Measurements from ENCODE around the gene RPTOR. TPM values are rescaled to one million over a fixed set of nuclear protein-coding genes. Genes with fewer than 3 reads are reported as not detected.
"Not testable (repeated sequence)": the region's sequence is repeated elsewhere in the genome, so short reads cannot be mapped to it uniquely, and the experiment has no call there.

Gene RPTOR
- total RNA-seq, 2 experiments from 2014 or later: 48.1 to 87.8 TPM

GRCh38 chr17:80529904-80530292 lies 14.7 kb upstream of the RPTOR start:
- ChIA-PET CTCF (ENCODE audit: unreplicated experiment) (no interaction called here), POLR2A (no interaction called here)
- H3K79me2 ChIP-seq (ENCODE audit: insufficient read depth, low read depth, low read length): no peaks in the 10 kb centered on the region
- no TSS peak for BruUV-seq (replicated peaks)
- H3K9me3 ChIP-seq (ENCODE audit: low read length): no peaks in the 10 kb centered on the region
- H3K27ac ChIP-seq (ENCODE audit: low read depth, low read length, poor library complexity, severe bottlenecking): no peak overlapping the region
- intact Hi-C loops (cut with micrococcal nuclease; ENCODE audit: unreplicated experiment): no loop called here
- H3K4me3 ChIP-seq (ENCODE audit: low read depth, low read length, poor library complexity, severe bottlenecking): no peak overlapping the region
- H4K20me1 ChIP-seq (ENCODE audit: insufficient read depth, low read length): no peaks in the 10 kb centered on the region
- no peaks in the 10 kb centered on the region for H3K4me1 ChIP-seq (ENCODE audit: insufficient read depth, low read length, poor library complexity, severe bottlenecking)
- no peak for DNase-seq (ENCODE audit: low spot score)
- H3K9me2 ChIP-seq (ENCODE audit: insufficient read depth, low read length): no peaks in the 10 kb centered on the region
- H3K4me2 ChIP-seq (ENCODE audit: low read length): no peak overlapping the region
- no peak overlapping the region for H2AFZ ChIP-seq (ENCODE audit: low read length)
- no peaks in the 10 kb centered on the region for H3K36me3 ChIP-seq (ENCODE audit: insufficient read depth, low read length)
- no peak for TF ChIP-seq EZH2phosphoT487 (IDR thresholded peaks at IDR 0.05; ENCODE audit: borderline replicate concordance, low read depth, low read length)
- TF ChIP-seq CTCF (conservative IDR thresholded peaks at IDR 0.05; ENCODE audit: low read length): no peak

- Histone ChIP-seq H2AFZ (ENCODE audit: low read length) (peak overlapping the region; percentile 16; the same call in 1 of the 2 replicates), H3K36me3 (ENCODE audit: insufficient read depth, low read length) (no peaks in the 10 kb centered on the region), H3K9me3 (ENCODE audit: low read length) (no peaks in the 10 kb centered on the region), H3K9me2 (ENCODE audit: insufficient read depth, low read length) (no peaks in the 10 kb centered on the region), H3K27ac (ENCODE audit: low read depth, low read length, poor library complexity, severe bottlenecking) (no peak overlapping the region), H3K4me1 (ENCODE audit: insufficient read depth, low read length, poor library complexity, severe bottlenecking) (no peaks in the 10 kb centered on the region), H3K79me2 (ENCODE audit: insufficient read depth, low read depth, low read length) (no peaks in the 10 kb centered on the region), H4K20me1 (ENCODE audit: insufficient read depth, low read length) (no peaks in the 10 kb centered on the region), H3K4me2 (ENCODE audit: low read length) (peak overlapping the region; percentile 17; the same call in 1 of the 2 replicates), H3K4me3 (ENCODE audit: low read depth, low read length, poor library complexity, severe bottlenecking) (no peak overlapping the region)
- BruUV-seq (replicated peaks): no TSS peak
- intact Hi-C loops (cut with micrococcal nuclease; ENCODE audit: unreplicated experiment): no loop called here
- CTCF ChIA-PET (ENCODE audit: unreplicated experiment): no interaction called here
- peak; percentile 25 for DNase-seq (ENCODE audit: low spot score)
- POLR2A ChIA-PET: interaction anchor here (0.7 to 0.9 kb wide), 2 partner anchors 32 to 73 kb away, joined by 3 to 4 read pairs; no protein-coding TSS in a partner anchor
- TF ChIP-seq EZH2phosphoT487 (IDR thresholded peaks at IDR 0.05; ENCODE audit: borderline replicate concordance, low read depth, low read length): no peak
- TF ChIP-seq CTCF (conservative IDR thresholded peaks at IDR 0.05; ENCODE audit: low read length): no peak
These were observed 13.2 kb upstream of the RPTOR start for GRCh38 chr17:80531400-80531799.

DNA sequence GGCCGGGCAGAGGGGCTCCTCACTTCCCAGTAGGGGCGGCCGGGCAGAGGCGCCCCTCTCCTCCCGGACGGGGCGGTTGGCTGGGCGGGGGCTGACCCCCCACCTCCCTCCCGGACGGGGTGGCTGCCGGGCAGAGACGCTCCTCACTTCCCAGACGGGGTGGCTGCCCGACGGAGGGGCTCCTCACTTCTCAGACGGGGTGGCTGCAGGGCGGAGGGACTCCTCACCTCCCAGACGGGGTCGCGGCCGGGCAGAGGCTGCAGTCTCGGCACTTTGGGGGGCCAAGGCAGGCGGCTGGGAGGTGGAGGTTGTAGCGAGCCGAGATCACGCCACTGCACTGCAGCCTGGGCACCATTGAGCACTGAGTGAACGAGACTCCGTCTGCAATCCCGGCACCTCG lies 7.3 kb upstream of the RPTOR start:
- POLR2A ChIA-PET; DNase-seq (ENCODE audit: low spot score); H3K4me2 ChIP-seq (ENCODE audit: low read length); CTCF ChIA-PET (ENCODE audit: unreplicated experiment); H3K27ac ChIP-seq (ENCODE audit: low read depth, low read length, poor library complexity, severe bottlenecking); H3K9me3 ChIP-seq (ENCODE audit: low read length); H3K9me2 ChIP-seq (ENCODE audit: insufficient read depth, low read length); H2AFZ ChIP-seq (ENCODE audit: low read length); H4K20me1 ChIP-seq (ENCODE audit: insufficient read depth, low read length); H3K79me2 ChIP-seq (ENCODE audit: insufficient read depth, low read depth, low read length); BruUV-seq (replicated peaks); H3K36me3 ChIP-seq (ENCODE audit: insufficient read depth, low read length); H3K4me3 ChIP-seq (ENCODE audit: low read depth, low read length, poor library complexity, severe bottlenecking); intact Hi-C loops (cut with micrococcal nuclease; ENCODE audit: unreplicated experiment): not testable (repeated sequence)
- peaks cover 14% of the 10 kb centered on the region for H3K4me1 ChIP-seq (ENCODE audit: insufficient read depth, low read length, poor library complexity, severe bottlenecking)

Measured in OCI-LY7 (cell line).